Neuron (in vitro differentiated cells): ENCODE measurements around the gene TLL1.

Experiments
- H2AFZ ChIP-seq: one replicate; pipeline ENCODE4 v1.6.1; 2013; ENCODE audit warnings: low read depth, mild to moderate bottlenecking, inconsistent platforms, low read length, moderate library complexity
- H3K27me3 ChIP-seq: one replicate; pipeline ENCODE4 v1.6.1; 2013; ENCODE audit warnings: low read length; ENCODE audit not compliant: insufficient read depth
- H3K36me3 ChIP-seq: one replicate; pipeline ENCODE4 v1.6.1; 2013; ENCODE audit warnings: low read length; ENCODE audit not compliant: insufficient read depth
- H3K4me1 ChIP-seq: one replicate; pipeline ENCODE4 v1.6.1; 2013; ENCODE audit warnings: low read length; ENCODE audit not compliant: insufficient read depth
- H3K4me3 ChIP-seq: 2 replicates; pipeline ENCODE4 v1.5.1; 2013; ENCODE audit warnings: mild to moderate bottlenecking, low read length, moderate library complexity
- H3K9me3 ChIP-seq: one replicate; pipeline ENCODE4 v1.6.1; 2013; ENCODE audit warnings: low read length

Gene TLL1

DNA sequence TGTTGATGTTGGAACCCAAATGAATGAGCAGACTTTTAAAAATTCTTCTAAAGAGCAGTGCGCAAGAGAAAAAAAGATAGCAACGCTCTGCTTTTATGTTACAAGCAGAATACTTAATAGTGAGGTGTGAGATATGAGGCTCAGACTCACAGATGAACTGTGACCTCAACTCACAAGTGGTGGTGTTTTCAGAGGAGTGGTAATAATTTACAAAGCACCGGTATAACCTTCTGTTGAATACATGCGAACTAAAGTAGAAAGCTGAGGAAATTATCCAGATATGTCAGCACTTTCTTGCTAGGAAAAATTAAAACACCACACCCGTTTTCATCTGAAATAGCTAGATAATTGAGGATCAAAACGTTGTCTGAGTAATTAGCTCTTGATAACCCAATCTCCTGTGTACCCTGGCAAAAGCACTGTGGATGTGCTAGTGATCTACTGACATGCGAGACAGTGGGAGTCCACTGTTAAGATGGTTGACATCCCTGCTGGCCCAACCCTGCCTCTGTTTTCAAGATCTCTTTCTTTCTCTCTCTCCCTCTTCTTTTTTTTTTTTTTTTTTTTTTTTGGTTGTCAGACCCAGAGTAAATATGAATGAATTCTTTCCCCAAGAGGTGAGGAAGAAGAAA, 6.9 kb upstream of the TLL1 start:
- no peak overlapping the region for H2AFZ ChIP-seq
- H3K9me3 ChIP-seq: no peaks in the 10 kb centered on the region
- peaks cover 21% of the 10 kb centered on the region for H3K27me3 ChIP-seq
- no peak overlapping the region for H3K4me3 ChIP-seq
- no peaks in the 10 kb centered on the region for H3K36me3 ChIP-seq
- H3K4me1 ChIP-seq: no peaks in the 10 kb centered on the region

GRCh38 chr4:165867961-165868360, 5.1 kb upstream of the TLL1 start:
- Histone ChIP-seq H3K4me3 (no peak overlapping the region), H3K27me3 (peaks cover 36% of the 10 kb centered on the region), H3K4me1 (peaks cover 7% of the 10 kb centered on the region), H2AFZ (no peak overlapping the region), H3K9me3 (no peaks in the 10 kb centered on the region), H3K36me3 (no peaks in the 10 kb centered on the region)

GRCh38 chr4:165873298-165874071, 448 bp downstream of the TLL1 start:
- H3K4me1 ChIP-seq: peaks cover 24% of the 10 kb centered on the region
- peak overlapping the region; percentile 51 for H3K4me3 ChIP-seq
- H3K9me3 ChIP-seq: no peaks in the 10 kb centered on the region
- peaks cover 78% of the 10 kb centered on the region for H3K27me3 ChIP-seq
- H2AFZ ChIP-seq: peak overlapping the region; percentile 94
- no peaks in the 10 kb centered on the region for H3K36me3 ChIP-seq

DNA sequence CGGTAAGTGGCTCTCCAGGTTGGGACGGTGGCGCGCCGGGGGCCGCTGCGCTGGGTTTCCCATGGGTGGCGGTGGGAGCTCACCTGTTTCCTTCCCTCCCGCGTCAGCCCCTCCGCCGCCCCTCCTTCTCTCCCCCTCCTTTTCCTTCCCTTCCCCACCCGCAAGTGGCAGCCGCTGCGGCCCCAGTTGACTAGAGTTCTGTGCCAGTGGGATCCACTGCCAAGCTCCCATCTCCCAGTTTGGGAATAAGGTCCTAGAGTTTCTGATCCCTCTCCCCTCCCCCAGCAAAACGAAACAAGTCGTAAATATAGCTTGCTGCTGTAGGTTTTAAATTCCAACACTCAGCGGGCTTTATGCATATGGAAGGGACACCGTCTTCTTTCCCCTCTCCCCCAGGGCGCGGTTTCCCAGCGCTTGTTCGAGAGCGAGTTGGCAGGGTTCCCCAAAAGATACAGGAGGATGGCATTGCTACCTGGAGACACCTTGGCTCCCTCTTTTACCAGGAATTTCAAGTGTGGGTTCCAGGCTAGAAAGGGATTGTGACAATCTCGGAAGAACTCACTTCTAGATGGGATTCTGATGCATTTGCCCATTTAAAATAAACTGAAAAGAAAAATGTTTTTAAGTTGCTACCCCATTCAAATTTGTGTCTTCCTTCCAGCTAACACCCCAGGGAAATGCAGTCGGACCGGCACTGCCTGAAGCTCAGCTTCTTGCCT, 1.2 kb downstream of the TLL1 start:
- H3K4me3 ChIP-seq: peak overlapping the region; percentile 51

GRCh38 chr4:165874791-165875371, 1.8 kb downstream of the TLL1 start:
- no peak overlapping the region for H3K4me3 ChIP-seq
- H3K9me3 ChIP-seq: no peaks in the 10 kb centered on the region
- peaks cover 68% of the 10 kb centered on the region for H3K27me3 ChIP-seq
- no peaks in the 10 kb centered on the region for H3K36me3 ChIP-seq
- H2AFZ ChIP-seq: peak overlapping the region; percentile 57
- H3K4me1 ChIP-seq: peaks cover 24% of the 10 kb centered on the region

More for the DNA sequence above, 1.2 kb downstream of the TLL1 start:
- H3K4me1 ChIP-seq: peaks cover 24% of the 10 kb centered on the region
- H2AFZ ChIP-seq: peak overlapping the region; percentile 94
- no peaks in the 10 kb centered on the region for H3K9me3 ChIP-seq
- peaks cover 75% of the 10 kb centered on the region for H3K27me3 ChIP-seq
- H3K36me3 ChIP-seq: no peaks in the 10 kb centered on the region

- Histone ChIP-seq H3K4me1 (peaks cover 24% of the 10 kb centered on the region), H3K36me3 (no peaks in the 10 kb centered on the region), H3K27me3 (peaks cover 63% of the 10 kb centered on the region), H3K9me3 (no peaks in the 10 kb centered on the region), H2AFZ (no peak overlapping the region), H3K4me3 (no peak overlapping the region)
These were observed 2.4 kb downstream of the TLL1 start for GRCh38 chr4:165875446-165875845.

GRCh38 chr4:165877286-165877685, 4.2 kb downstream of the TLL1 start:
- Histone ChIP-seq H3K4me3 (no peak overlapping the region), H3K9me3 (no peaks in the 10 kb centered on the region), H3K4me1 (peaks cover 24% of the 10 kb centered on the region), H3K27me3 (peaks cover 49% of the 10 kb centered on the region), H2AFZ (no peak overlapping the region), H3K36me3 (no peaks in the 10 kb centered on the region)

DNA sequence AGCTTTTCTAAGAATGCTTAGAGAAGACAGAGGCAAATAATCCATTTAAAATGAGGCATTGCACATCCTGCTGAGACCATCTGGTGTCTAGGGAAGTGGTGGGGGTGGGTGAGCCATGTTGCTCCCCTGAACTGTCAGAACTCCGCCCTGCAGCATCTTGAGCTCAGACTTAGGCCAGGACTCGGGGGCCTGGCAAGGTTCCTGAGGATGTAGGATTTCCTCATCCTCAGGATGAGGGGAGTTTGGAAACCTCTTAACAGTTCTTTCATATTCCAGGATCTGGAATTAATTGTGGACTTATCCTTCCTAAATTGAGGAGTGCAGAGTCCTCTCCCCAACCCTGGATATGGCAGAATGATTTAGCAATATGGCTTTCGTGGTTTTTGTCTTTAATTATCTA, 6.6 kb downstream of the TLL1 start:
- Histone ChIP-seq H3K4me1 (peaks cover 1% of the 10 kb centered on the region), H2AFZ (no peak overlapping the region), H3K36me3 (no peaks in the 10 kb centered on the region), H3K27me3 (peaks cover 30% of the 10 kb centered on the region), H3K9me3 (no peaks in the 10 kb centered on the region), H3K4me3 (no peak overlapping the region)

DNA sequence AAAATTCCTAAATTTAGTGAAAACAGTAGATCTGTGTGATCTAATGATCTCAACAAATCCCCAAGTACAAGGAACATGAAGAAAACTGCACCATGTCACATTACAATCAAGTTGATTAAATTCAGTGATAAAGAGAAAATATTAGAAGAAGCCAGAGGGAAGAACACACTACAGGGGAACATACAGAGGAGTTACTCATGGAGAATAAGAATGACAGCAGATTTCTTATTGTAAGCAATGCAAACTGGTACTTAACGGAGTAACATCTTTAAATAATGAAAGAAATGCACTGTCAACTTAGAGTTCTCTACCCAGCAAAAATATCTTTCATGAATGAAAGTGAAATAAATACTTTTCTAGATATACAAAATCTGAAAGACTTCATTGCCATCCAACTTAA, 21.1 kb downstream of the TLL1 start:
- Histone ChIP-seq H3K36me3 (no peaks in the 10 kb centered on the region), H3K9me3 (no peaks in the 10 kb centered on the region), H3K4me3 (no peak overlapping the region), H3K27me3 (no peaks in the 10 kb centered on the region), H3K4me1 (no peaks in the 10 kb centered on the region), H2AFZ (no peak overlapping the region)

- Histone ChIP-seq H3K4me1 (no peaks in the 10 kb centered on the region), H3K36me3 (no peaks in the 10 kb centered on the region), H3K9me3 (no peaks in the 10 kb centered on the region), H2AFZ (no peak overlapping the region), H3K4me3 (no peak overlapping the region), H3K27me3 (no peaks in the 10 kb centered on the region)
These were observed 32.5 kb downstream of the TLL1 start for GRCh38 chr4:165905405-165906027.

DNA sequence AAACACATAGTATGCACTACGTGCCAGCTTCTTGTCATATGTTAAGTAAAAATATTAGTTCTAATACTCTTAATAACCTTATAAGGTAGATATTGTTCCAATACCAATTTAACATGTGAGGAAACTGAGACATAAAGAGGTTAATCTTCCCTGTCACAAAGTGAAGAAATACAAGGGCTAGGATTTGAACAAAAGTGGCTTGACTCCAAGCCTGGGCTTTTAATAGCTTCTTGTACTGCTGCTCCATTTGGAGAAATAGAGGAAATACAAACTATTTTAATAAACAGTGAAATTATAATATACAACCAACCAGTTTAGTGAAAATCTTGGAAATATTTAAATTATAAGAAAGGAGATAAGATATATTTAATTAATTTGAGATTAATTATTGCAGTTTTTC, 33.2 kb downstream of the TLL1 start:
- Histone ChIP-seq H3K4me3 (no peak overlapping the region), H3K36me3 (no peaks in the 10 kb centered on the region), H3K4me1 (no peaks in the 10 kb centered on the region), H3K27me3 (no peaks in the 10 kb centered on the region), H2AFZ (no peak overlapping the region), H3K9me3 (no peaks in the 10 kb centered on the region)

DNA sequence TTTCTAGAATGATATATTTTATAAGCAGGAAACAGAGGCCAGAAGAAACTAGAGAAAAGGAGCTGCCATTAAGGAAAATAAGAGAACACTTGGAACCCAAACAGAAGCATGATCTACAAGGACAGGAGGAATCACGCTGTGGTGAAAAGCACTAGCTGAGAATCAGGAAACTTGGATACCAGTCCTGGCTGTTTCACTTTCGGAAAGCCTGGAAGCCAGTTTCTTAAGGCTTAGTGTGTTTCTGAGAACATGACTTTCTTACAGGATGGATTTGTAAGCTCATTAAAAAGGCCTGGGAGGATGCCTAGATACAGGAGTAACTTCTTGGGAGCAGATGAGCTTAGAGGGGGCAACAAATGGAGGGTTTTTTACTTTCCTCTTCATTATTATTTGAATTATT, 36.9 kb downstream of the TLL1 start:
- Histone ChIP-seq H3K4me1 (no peaks in the 10 kb centered on the region), H3K36me3 (no peaks in the 10 kb centered on the region), H3K27me3 (no peaks in the 10 kb centered on the region), H2AFZ (no peak overlapping the region), H3K9me3 (no peaks in the 10 kb centered on the region), H3K4me3 (no peak overlapping the region)

DNA sequence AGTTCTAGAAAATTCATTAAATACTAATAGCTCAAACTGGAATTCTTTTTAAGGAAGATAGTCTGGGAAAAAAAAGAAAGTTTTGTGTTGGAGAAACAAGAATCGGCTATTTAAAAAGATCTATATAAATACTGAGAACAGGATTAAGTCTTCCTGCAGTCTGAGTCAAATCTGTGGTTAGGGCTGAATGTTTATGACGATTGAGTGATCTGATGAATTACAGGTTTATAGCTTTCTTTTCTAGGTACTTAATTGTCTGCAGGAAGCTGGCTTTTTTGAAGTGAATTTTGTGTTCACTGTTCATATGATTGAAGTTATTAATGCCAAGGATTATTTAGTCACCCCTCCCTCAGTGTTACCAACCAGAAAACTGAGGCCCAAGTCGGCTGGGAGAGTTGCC, 42.2 kb downstream of the TLL1 start:
- Histone ChIP-seq H2AFZ (no peak overlapping the region), H3K36me3 (no peaks in the 10 kb centered on the region), H3K4me3 (no peak overlapping the region)

More for the DNA sequence above, 42.2 kb downstream of the TLL1 start:
- Histone ChIP-seq H3K27me3 (no peaks in the 10 kb centered on the region), H3K9me3 (no peaks in the 10 kb centered on the region), H3K4me1 (no peaks in the 10 kb centered on the region)
